Measurements from ENCODE around the gene USP24.

DNA sequence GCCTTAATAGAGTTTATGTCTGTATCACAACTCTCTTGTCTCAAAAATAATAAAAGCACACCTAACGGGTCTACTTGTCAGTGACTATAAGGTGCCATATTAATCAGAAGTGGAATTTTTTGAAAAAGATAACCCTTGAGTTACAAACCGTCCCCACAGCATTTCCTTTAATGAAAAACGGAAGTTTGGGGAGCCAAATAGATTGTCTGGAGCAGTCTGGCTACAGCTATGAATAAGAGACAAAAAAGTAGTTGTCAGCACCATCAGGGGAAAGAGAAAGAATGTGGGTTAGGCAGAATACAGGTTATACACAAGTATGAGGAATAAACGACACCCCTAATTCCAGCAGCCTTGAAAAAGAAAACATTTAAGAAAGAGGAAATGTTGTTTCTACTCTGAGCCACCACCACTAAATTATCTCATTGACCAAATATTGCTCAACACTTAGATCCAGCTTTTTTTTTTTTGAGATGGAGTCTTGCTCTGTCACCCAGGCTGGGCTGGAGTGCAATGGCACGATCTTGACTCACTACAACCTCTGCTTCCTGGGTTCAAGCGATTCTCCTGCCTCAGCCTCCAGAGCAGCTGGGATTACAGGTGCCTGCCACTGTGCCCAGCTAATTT lies 29.4 kb upstream of the USP24 start:
- TF ChIP-seq, protein P1, sequence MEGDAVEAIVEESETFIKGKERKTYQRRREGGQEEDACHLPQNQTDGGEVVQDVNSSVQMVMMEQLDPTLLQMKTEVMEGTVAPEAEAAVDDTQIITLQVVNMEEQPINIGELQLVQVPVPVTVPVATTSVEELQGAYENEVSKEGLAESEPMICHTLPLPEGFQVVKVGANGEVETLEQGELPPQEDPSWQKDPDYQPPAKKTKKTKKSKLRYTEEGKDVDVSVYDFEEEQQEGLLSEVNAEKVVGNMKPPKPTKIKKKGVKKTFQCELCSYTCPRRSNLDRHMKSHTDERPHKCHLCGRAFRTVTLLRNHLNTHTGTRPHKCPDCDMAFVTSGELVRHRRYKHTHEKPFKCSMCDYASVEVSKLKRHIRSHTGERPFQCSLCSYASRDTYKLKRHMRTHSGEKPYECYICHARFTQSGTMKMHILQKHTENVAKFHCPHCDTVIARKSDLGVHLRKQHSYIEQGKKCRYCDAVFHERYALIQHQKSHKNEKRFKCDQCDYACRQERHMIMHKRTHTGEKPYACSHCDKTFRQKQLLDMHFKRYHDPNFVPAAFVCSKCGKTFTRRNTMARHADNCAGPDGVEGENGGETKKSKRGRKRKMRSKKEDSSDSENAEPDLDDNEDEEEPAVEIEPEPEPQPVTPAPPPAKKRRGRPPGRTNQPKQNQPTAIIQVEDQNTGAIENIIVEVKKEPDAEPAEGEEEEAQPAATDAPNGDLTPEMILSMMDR (IDR thresholded peaks at IDR 0.05): no peak
- no peak for TF ChIP-seq POLR2A (IDR thresholded peaks at IDR 0.05)
